Measurements from ENCODE around the gene FAAP20. TPM values are rescaled to one million over a fixed set of nuclear protein-coding genes. Genes with fewer than 3 reads are reported as not detected.

Gene FAAP20
- total and polyA plus RNA-seq, 10 of the 15 experiments (the other 5 are each of a cell fraction or from before 2014, with no cell fraction given), result 0.79 to 91.8 (median 20.9) TPM

DNA sequence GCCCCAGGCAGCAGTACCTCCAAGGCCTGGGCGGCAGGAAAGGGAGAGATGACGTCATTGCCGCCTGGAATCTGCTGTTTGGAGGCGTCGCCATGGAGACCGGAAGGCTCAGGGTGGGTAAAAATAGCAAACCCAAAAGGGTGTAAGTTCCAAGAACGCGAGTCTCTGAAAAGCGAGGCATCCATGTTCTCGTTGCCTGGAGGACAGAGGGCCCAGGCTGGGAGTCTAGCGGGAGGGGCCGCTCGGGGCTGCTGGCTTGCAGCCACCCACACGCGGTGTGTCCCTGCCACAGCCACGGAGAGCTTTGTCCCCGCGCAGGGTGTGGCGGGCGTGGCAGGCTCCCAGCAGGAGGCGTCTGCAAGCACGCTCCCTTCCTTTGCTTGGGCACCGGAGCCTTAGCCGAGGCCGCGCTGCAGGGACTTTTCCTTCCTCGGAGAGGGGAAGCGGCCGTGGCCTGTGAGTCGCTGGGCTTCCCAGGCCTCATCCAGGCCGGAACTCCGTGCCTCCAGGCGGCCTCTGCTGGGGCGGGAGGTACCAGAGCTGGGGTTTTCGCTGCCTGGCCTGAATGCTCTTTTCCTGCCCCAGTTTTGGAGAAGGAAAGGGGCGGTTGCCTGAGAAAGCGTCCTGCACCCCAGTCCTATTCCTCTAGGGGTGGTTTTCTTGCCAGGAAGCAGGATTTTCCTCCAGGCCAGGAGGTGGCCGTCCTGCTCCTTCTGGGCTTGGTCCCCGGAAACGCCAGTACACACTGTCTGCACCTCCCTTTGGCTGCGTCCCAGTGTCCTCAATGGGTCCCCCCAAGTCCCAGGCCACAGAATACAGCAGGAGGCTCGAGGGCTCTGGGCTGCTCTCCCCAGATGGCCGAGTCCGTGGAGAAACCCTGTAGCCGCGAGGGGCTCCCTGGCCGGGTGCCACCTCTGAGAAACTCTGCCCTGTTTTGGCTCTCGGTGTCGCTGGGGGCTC, 18.2 kb upstream of the FAAP20 start (continued):
- TF ChIP-seq, protein P1, sequence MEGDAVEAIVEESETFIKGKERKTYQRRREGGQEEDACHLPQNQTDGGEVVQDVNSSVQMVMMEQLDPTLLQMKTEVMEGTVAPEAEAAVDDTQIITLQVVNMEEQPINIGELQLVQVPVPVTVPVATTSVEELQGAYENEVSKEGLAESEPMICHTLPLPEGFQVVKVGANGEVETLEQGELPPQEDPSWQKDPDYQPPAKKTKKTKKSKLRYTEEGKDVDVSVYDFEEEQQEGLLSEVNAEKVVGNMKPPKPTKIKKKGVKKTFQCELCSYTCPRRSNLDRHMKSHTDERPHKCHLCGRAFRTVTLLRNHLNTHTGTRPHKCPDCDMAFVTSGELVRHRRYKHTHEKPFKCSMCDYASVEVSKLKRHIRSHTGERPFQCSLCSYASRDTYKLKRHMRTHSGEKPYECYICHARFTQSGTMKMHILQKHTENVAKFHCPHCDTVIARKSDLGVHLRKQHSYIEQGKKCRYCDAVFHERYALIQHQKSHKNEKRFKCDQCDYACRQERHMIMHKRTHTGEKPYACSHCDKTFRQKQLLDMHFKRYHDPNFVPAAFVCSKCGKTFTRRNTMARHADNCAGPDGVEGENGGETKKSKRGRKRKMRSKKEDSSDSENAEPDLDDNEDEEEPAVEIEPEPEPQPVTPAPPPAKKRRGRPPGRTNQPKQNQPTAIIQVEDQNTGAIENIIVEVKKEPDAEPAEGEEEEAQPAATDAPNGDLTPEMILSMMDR (IDR thresholded peaks at IDR 0.05 in 2 of 3, conservative IDR thresholded peaks at IDR 0.05 in 1 of 3; ENCODE audit: control insufficient read depth in 2 of 3, extremely low read depth in 1 of 3, insufficient read depth in 1 of 3, low read depth in 3 of 3, low read length in 3 of 3), result peak in 2 of 3 experiments; percentile 28 to 36; a peak in 3 of 6 replicates
- peak; percentile 90 for TF ChIP-seq ATF7 (IDR thresholded peaks at IDR 0.05; ENCODE audit: low read depth)

DNA sequence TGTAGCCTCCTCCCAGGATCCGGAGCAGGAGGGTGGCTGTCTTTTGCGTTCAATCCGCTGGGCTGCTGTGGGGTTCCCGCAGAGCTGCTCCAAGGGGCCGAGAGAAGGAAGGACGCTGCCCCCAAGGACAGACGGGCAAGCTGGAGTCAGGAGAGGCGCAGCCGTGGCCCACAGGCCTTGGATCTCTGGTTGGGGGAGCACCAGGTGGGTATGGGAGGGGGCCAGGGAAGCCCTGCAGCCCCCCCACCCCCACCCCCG, 17.6 kb upstream of the FAAP20 start:
- BruUV-seq (replicated peaks), result no TSS peak
- Histone ChIP-seq H3K9ac (ENCODE audit: control insufficient read depth, insufficient read depth, low read length) (no peak overlapping the region), H3K9me3 (replicated peaks; ENCODE audit: control insufficient read depth, insufficient read depth, low read length) (no peaks in the 10 kb centered on the region), H3K27ac (ENCODE audit: control insufficient read depth, insufficient read depth) (no peak overlapping the region), H2AFZ (ENCODE audit: control insufficient read depth, low read depth, low read length) (no peak overlapping the region), H3K27me3 (replicated peaks in 1 of 2; ENCODE audit: control insufficient read depth in 2 of 2, insufficient read depth in 2 of 2, low read length in 1 of 2) (no peaks in the 10 kb centered on the region; a peak in 1 of 4 replicates), H3K79me2 (ENCODE audit: control insufficient read depth, insufficient read depth, low read length) (no peaks in the 10 kb centered on the region), H4K20me1 (ENCODE audit: control insufficient read depth, insufficient read depth) (no peaks in the 10 kb centered on the region), H3K4me2 (ENCODE audit: control insufficient read depth, insufficient read depth) (no peak overlapping the region), H3K4me3 (no peak overlapping the region), H3K36me3 (ENCODE audit: control insufficient read depth in 2 of 2, insufficient read depth in 2 of 2, low read length in 1 of 2) (no peaks in the 10 kb centered on the region), H3K4me1 (ENCODE audit: control insufficient read depth, insufficient read depth, low read length) (no peaks in the 10 kb centered on the region)
- WGBS (ENCODE audit: insufficient coverage, insufficient replicate concordance, low lambda C conversion rate, missing lambda C conversion rate), result 82% methylated on average over 9 of the region's 10 CpGs
- POLR2A ChIA-PET, result no interaction called here
- SMC1A ChIA-PET (ENCODE audit: uncharacterized antibody, unreplicated experiment), result no interaction called here
- RAD21 ChIA-PET (ENCODE audit: unreplicated experiment), result no interaction called here
- in situ Hi-C loops (cut with MboI) (no loop called here), intact Hi-C loops (cut with micrococcal nuclease; ENCODE audit: unreplicated experiment) (no loop called here)
- CTCF ChIA-PET, result no interaction called here
- no peak for DNase-seq (ENCODE audit: low read depth, low spot score)
- no peak for FAIRE-seq
- ATAC-seq, result no peak
- TF ChIP-seq ESRRA (IDR thresholded peaks at IDR 0.05; ENCODE audit: low read length) (no peak), STAT3 (IDR thresholded peaks at IDR 0.05; ENCODE audit: low read depth, low read length) (no peak), SMARCA5 (IDR thresholded peaks at IDR 0.05) (no peak), JUND (IDR thresholded peaks at IDR 0.05; ENCODE audit: low read depth, low read length) (no peak), IRF4 (IDR thresholded peaks at IDR 0.05; ENCODE audit: low read depth, low read length) (no peak), SP1 (IDR thresholded peaks at IDR 0.05; ENCODE audit: low read depth, low read length) (no peak), HDAC2 (IDR thresholded peaks at IDR 0.05) (no peak), SRF (IDR thresholded peaks at IDR 0.05; ENCODE audit: low read depth in 2 of 2, low read length in 2 of 2) (no peak), CBX3 (IDR thresholded peaks at IDR 0.05; ENCODE audit: borderline replicate concordance, low read depth) (no peak), JUNB (IDR thresholded peaks at IDR 0.05) (no peak), IKZF1 (conservative IDR thresholded peaks at IDR 0.05) (no peak), MYC (IDR thresholded peaks at IDR 0.05; ENCODE audit: insufficient read depth, insufficient read length, insufficient replicate concordance, low read length, severe bottlenecking) (no peak)
- TF ChIP-seq, protein P2, sequence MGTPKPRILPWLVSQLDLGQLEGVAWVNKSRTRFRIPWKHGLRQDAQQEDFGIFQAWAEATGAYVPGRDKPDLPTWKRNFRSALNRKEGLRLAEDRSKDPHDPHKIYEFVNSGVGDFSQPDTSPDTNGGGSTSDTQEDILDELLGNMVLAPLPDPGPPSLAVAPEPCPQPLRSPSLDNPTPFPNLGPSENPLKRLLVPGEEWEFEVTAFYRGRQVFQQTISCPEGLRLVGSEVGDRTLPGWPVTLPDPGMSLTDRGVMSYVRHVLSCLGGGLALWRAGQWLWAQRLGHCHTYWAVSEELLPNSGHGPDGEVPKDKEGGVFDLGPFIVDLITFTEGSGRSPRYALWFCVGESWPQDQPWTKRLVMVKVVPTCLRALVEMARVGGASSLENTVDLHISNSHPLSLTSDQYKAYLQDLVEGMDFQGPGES (IDR thresholded peaks at IDR 0.05), result no peak
- TF ChIP-seq, protein P3, sequence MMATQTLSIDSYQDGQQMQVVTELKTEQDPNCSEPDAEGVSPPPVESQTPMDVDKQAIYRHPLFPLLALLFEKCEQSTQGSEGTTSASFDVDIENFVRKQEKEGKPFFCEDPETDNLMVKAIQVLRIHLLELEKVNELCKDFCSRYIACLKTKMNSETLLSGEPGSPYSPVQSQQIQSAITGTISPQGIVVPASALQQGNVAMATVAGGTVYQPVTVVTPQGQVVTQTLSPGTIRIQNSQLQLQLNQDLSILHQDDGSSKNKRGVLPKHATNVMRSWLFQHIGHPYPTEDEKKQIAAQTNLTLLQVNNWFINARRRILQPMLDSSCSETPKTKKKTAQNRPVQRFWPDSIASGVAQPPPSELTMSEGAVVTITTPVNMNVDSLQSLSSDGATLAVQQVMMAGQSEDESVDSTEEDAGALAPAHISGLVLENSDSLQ (IDR thresholded peaks at IDR 0.05), result no peak

Measured in GM12878 (cell line).